Kasumi-1 (cell line): ENCODE results near the gene MFGE8.

Experiments used
- DNase-seq, 2 experiments: peaks; one replicate each; lab custom pipeline; 2025; lab: John Stamatoyannopoulos, UW

Gene MFGE8

GRCh38 chr15:88900309-88900981, 12.7 kb downstream of the MFGE8 start:
- DNase-seq = no peak

- no peak for DNase-seq
These were observed 13.9 kb downstream of the MFGE8 start for GRCh38 chr15:88899251-88899650.

- no peak for DNase-seq
These were observed 14.4 kb downstream of the MFGE8 start for GRCh38 chr15:88898736-88899135.

- peak; percentile 45 to 57 for DNase-seq
These were observed 15.6 kb downstream of the MFGE8 start for GRCh38 chr15:88897456-88898194.

GRCh38 chr15:88897142-88897455, 16.1 kb downstream of the MFGE8 start:
- no peak for DNase-seq

- DNase-seq = no peak
These were observed 16.7 kb downstream of the MFGE8 start for GRCh38 chr15:88896333-88897033.

- peak; percentile 5 to 7 for DNase-seq
These were observed 18.1 kb downstream of the MFGE8 start, which contains the start of gene HAPLN3 for GRCh38 chr15:88894819-88895767. Gene HAPLN3, minus strand, starts transcription at chr15:88895544. Its CDS starts 8,246 bp downstream, at chr15:88887298.

- DNase-seq = no peak
These were observed 18.8 kb downstream of the MFGE8 start for GRCh38 chr15:88894348-88894818.

GRCh38 chr15:88891540-88892254, 21.5 kb downstream of the MFGE8 start:
- no peak for DNase-seq

GRCh38 chr15:88890495-88890894, 22.7 kb downstream of the MFGE8 start:
- no peak for DNase-seq

- DNase-seq = no peak
These were observed 24.5 kb downstream of the MFGE8 start for GRCh38 chr15:88888719-88889118.

GRCh38 chr15:88887068-88887580, 26.1 kb downstream of the MFGE8 start:
- no peak for DNase-seq

GRCh38 chr15:88882785-88883184, 30.4 kb downstream of the MFGE8 start:
- no peak for DNase-seq

- DNase-seq = no peak
These were observed 31.4 kb downstream of the MFGE8 start for GRCh38 chr15:88881775-88882174.

GRCh38 chr15:88880944-88881740, 32.0 kb downstream of the MFGE8 start:
- no peak for DNase-seq

GRCh38 chr15:88878720-88879184, 34.4 kb downstream of the MFGE8 start:
- peak; percentile 39 to 45 for DNase-seq

- no peak for DNase-seq
These were observed 35.3 kb downstream of the MFGE8 start for GRCh38 chr15:88877906-88878305.

- DNase-seq = no peak
These were observed 35.8 kb downstream of the MFGE8 start for GRCh38 chr15:88877415-88877814.

GRCh38 chr15:88876573-88876972, 36.6 kb downstream of the MFGE8 start:
- DNase-seq = no peak

- no peak for DNase-seq
These were observed 38.5 kb downstream of the MFGE8 start for GRCh38 chr15:88874684-88875083.
